ENCODE results near the gene SSU72.
"Not testable (repeated sequence)": the region's sequence is repeated elsewhere in the genome, so short reads cannot be mapped to it uniquely, and the experiment has no call there.

The SSU72 gene

GRCh38 chr1:1594602-1595260 lies 20.1 kb upstream of the SSU72 start:
- DNase-seq, result no peak

- DNase-seq, result no peak
These were observed 19.4 kb upstream of the SSU72 start for GRCh38 chr1:1593834-1594601.

- DNase-seq, result no peak
These were observed 16.8 kb upstream of the SSU72 start for GRCh38 chr1:1591452-1591851.

GRCh38 chr1:1583347-1584010 lies 8.8 kb upstream of the SSU72 start:
- no peak for DNase-seq

GRCh38 chr1:1582585-1583346 lies 8.1 kb upstream of the SSU72 start:
- no peak for DNase-seq

GRCh38 chr1:1578371-1578940 lies 3.8 kb upstream of the SSU72 start:
- DNase-seq, result no peak

GRCh38 chr1:1577367-1578011 lies 2.8 kb upstream of the SSU72 start:
- DNase-seq, result no peak

- peak; percentile 70 for DNase-seq
These were observed 581 bp downstream of the SSU72 start for GRCh38 chr1:1573843-1574720.

GRCh38 chr1:1569341-1569740 lies 5.3 kb downstream of the SSU72 start:
- no peak for DNase-seq

GRCh38 chr1:1567891-1568291 lies 6.8 kb downstream of the SSU72 start:
- DNase-seq, result no peak

- no peak for DNase-seq
These were observed 7.3 kb downstream of the SSU72 start for GRCh38 chr1:1567152-1567875.

GRCh38 chr1:1565340-1565739 lies 9.3 kb downstream of the SSU72 start:
- DNase-seq, result no peak

GRCh38 chr1:1564268-1564667 lies 10.4 kb downstream of the SSU72 start:
- DNase-seq, result no peak

- DNase-seq, result no peak
These were observed 11.0 kb downstream of the SSU72 start for GRCh38 chr1:1563688-1564087.

- DNase-seq, result no peak
These were observed 12.0 kb downstream of the SSU72 start for GRCh38 chr1:1562556-1563195.

- DNase-seq, result no peak
These were observed 12.7 kb downstream of the SSU72 start for GRCh38 chr1:1561801-1562470.

GRCh38 chr1:1560178-1560577 lies 14.5 kb downstream of the SSU72 start:
- DNase-seq, result no peak

GRCh38 chr1:1559066-1559465 lies 15.6 kb downstream of the SSU72 start:
- DNase-seq, result no peak

GRCh38 chr1:1558591-1558990 lies 16.1 kb downstream of the SSU72 start:
- DNase-seq, result no peak

- DNase-seq, result not testable (repeated sequence)
These were observed 17.0 kb downstream of the SSU72 start for GRCh38 chr1:1557688-1558087.

Measured in activated CD8-positive, alpha-beta memory T cell treated with anti-CD3 and anti-CD28 coated beads, Interleukin-2, amount 50 U/mL, for 4 hours (primary cell).